NCI-H2171 (cell line): ENCODE results near the gene PHKB.

ENCODE experiments used
- DNase-seq: peaks from one replicate; lab custom pipeline; 2025; lab: John Stamatoyannopoulos, UW

Gene PHKB

DNA sequence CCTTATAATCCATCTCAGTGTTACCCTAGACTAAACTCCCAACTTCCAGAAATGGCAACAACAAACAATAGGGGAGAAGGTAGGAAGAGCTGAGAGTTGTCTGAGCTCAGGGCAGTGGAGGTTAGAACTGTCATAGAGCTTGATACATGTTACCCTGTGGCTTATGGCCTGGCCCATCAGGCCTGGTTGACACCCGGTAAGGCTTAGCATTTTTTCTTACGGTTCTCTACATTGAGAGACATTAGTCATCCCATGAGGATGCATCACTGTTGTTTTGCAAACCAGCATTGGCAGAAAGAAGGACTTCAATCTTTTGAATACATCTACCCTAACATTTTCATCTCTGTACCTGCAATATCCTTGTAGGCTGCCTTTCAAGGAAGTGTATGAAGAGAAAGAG, 226.6 kb downstream of the PHKB start:
- DNase-seq: no peak

GRCh38 chr16:47693226-47693625, 232.1 kb downstream of the PHKB start:
- no peak for DNase-seq

DNA sequence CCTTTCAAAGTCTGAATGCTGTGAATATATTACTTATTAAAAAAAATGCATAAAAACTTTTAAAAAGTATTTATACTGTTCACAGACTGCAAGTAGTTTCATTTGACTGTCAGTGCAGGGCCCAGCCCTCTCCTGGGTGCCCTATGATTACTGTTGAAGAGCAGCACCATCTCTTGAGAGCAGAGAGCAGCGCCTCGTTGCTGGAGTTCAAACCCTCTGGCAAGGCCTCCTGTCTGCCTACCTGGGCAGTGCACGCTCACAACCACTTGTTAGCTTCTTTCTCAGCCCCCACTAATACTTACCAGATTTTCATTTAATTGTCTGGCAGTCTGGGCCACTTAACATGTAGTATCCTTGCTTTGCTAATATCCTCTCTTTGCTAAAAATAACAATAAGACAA, 233.4 kb downstream of the PHKB start:
- no peak for DNase-seq

DNA sequence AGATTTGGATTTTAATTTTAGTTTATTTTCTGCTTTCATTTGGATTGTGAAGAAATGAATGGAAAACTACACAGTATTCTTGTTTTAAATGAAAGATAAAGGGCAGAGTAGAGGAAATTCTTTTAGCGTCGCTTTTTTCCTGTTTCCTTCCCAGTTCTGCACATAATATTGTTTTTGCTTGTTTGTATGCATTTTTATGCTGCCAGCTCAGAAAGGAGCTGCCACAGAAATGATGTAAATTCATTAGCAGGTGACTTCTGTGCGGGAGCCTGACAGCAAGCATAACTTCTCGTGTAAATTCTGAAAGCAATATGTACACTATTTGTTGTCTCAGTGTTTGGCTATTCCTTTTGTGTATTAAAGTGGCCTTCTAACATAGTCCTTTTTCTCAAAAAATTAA, 234.6 kb downstream of the PHKB start:
- no peak for DNase-seq

- DNase-seq: no peak
Observed at GRCh38 chr16:47697826-47698225, 236.7 kb downstream of the PHKB start.

DNA sequence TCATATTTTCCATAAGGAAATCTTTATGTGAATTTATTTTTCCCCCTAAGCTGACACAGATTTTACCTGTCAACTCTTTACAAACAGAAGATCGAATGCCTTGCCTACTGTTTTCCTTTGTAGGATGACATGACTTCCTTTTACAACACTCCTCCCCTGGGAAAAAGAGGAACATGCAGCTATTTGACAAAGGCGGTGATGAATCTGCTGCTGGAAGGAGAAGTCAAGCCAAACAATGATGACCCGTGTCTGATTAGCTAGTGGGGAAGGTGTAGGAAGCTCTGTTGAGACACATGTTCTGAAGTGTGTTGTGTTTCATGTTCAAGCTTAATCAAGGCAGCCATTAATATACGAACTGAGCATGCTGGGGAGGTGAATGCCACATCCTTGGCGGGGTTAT, 238.0 kb downstream of the PHKB start:
- DNase-seq: no peak

DNA sequence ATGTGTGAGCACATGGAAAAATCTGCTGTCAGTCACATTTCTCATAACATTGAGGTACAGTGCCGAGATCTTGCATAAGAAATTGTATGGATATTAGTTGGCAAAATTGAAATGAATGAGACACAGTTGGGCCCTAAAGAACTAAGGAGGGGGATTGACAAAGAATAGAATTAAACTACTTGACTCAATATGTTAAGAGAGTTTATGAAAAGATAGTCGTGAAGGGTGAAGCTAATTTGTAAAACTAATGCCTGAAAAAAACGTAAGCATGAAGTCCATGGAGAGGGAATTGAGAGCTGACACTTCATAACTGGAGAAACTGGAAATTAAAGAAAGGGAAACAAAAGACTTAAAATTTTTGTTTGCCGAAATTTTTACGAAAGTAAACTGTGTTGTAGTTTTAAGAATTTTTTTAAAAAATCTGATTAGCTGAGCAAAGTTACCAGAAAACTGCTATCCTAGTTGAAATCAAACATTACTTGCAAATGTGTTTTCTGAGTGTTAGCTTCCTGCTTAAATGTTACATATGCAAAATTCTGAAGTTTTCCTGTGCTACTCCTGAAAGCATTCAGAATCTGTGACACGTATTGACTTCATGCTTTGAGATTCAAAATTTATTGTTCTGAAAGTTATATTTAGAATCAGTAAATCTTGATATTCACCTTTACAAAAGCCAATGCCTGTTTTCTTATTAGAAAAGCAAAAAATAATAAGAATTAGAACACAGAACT, 239.9 kb downstream of the PHKB start:
- DNase-seq: no peak

- DNase-seq: no peak
Observed at GRCh38 chr16:47705266-47705665, 244.1 kb downstream of the PHKB start.

- DNase-seq: no peak
Observed at GRCh38 chr16:47711809-47712208, 250.7 kb downstream of the PHKB start.

- DNase-seq: no peak
Observed at GRCh38 chr16:47712276-47713224, 251.4 kb downstream of the PHKB start.

GRCh38 chr16:47713225-47713595, 252.1 kb downstream of the PHKB start:
- no peak for DNase-seq

DNA sequence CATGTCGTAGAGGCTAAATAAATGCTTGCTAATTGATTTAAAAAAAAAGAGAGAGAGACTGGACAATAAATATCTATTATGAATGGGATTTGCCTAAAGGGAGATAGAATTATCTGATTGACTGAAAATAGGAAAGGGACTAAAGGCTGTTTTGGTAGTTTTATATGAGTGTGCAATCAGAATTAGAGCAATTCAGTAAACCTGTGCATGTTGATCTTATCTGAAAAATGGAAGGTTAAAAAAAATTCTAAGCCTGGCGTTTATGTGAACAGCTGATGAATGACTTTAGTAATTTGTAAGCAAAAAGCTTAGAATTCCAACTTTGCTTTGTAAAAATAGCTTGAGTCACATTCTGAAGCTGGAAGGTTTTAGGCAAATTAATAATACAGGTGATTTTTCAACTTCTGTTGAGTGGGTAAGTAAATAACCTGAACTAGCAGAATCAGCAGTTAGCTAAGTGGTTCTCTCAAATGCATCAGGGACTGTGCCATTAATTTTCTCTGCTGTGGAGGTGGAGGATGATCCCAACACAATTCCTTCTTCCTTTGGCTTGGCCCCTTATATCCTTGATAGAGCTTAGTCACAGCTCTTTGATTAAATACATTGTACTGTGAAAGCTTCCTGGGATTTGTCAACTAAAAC, 254.4 kb downstream of the PHKB start:
- no peak for DNase-seq

GRCh38 chr16:47716571-47716970, 255.4 kb downstream of the PHKB start:
- no peak for DNase-seq

- DNase-seq: no peak
Observed at GRCh38 chr16:47719713-47720112, 258.6 kb downstream of the PHKB start.

GRCh38 chr16:47721006-47721637, 260.0 kb downstream of the PHKB start:
- DNase-seq: no peak

DNA sequence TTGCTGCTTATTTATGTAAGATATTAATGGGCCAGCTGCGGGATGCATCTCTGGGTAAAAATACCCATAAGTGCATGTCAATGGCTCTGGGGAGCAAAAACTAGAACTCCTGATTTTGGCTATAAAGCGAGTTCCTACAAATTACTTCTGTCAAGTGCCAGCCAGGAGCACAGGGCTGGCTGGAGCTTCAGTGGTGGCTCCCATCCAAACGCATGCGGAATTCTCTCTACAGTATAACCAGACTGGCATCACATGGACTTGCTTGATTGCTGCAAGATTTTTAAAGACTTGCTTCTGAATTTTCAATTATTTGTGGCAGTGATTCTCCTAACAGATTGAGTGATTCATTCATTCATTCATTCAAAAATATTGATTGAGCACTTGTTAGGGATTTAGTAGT, 260.9 kb downstream of the PHKB start:
- DNase-seq: no peak

DNA sequence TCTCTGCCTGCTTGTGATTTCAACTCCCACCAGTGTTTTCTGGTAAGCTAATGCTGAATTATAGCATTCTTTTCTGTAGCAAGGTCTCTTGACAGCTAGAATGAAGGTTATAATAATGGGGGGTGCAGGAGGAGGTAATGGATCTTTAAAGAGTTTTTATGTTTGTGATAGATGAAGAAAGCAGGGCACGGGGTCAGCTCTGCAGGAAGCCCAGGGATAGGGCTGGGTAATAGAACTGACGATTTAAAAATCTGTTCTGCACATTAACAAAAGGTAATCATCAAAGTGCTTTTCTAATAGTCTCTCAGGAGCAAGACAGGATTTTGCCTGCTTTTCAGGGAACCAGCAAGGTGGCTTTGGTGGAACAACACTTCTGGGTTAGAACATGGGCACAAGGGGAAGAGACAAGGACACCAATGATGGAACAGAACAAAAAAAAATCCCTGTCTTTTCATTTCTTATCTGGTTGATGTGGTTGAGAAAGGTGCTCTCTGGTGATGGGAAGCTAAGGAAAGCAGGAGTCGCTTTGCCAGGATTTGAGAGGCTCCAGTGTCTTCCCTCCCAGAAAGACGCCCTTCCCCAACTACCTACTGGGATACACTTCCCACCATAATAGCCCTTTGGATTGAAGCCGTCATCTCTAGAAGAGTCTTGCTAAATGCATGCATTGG, 263.1 kb downstream of the PHKB start:
- no peak for DNase-seq

DNA sequence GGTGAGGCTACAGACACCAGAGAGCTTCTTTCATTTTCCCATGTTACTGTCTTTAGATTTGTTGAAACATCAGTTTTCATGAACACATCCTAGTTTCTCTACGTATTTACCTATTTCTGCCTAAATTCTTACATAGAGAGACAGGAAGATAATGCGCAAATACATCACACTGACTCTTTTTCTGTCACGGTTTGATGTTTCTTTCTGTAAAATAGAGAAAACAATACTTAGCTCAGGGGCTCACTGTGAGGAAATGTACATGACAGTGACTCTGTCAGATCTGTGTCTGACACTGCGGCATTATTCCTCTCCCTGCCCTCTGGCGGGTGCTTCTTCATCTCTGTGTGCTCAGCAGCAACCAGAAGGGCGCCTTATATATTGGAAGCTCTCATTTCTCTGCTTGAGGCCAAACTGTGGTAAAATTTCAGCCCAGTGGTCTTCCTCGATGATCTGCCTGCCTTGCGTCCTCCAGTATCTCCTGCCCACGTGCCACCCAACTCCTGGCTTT, 264.1 kb downstream of the PHKB start:
- DNase-seq: no peak

DNA sequence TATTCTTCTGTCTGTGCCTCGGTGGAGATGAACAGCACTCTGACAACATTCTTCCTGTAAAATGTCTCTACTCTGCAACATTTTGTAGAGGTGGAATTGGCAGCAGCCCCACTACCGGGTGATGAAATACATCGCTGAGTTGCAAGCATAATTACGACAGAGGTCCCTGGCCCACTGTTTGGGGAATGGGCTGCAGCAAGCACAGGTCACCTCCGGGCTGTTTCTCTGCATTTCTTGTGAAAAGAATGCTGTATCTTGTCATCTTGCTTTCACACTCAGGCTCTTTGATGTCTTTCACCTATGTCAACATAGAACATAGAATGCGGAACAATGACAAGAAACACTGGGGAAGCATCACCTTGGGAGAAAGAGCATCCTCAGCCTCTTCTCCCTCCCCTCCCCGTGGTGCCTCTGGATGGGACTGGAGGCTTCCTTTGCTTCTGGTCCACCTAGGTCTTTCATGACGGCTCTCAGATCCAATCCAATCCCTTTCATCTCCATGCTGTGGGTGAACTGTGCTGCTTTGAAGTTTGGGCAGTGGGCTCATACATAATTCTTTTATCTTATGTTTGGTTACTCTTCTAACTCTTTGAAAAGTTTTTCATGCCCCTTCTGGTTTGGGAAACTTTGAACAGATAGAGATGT, 265.0 kb downstream of the PHKB start:
- DNase-seq: no peak

- no peak for DNase-seq
Observed at GRCh38 chr16:47727131-47727530, 266.0 kb downstream of the PHKB start.

DNA sequence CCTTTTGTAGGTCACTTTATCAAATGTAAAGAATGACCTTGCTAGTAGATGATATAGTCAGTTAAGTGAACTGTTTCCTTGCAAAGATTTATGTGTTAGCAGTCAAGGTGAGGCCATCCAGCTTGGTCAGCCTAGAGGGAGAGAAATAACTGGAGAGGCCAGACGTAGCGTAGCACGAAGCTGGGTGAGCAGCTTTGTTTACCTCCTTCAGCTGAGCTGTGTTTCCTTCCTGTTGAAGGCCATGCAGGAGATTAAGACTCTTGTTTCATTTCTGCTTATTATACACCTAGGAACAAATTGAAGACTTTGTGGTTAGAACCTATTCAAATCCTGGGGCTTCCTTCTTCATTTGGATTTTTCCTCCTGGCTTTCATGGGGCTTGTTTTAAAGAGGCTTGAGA, 267.1 kb downstream of the PHKB start:
- DNase-seq: no peak
